Duodenal mucosa (tissue), 2 donors: ENCODE measurements around the gene NLRP14.
A peak's percentile ranks its signal among the peaks of the same experiment; 100 is the strongest.

Experiments used
- H3K27ac ChIP-seq: one replicate; pipeline ENCODE4 v1.7.0; 2013; ENCODE audit warnings: low read depth, low read length
- H3K27me3 ChIP-seq, 2 donors: one replicate each; pipeline ENCODE4 v1.7.0; 2013; ENCODE audit warnings: low read length in 2 of 2, control low read depth in 1 of 2; ENCODE audit not compliant: insufficient read depth in 2 of 2, control insufficient read depth in 1 of 2
- H3K36me3 ChIP-seq, 2 donors: one replicate each; pipeline ENCODE4 v1.7.0; 2013; ENCODE audit warnings: low read length in 2 of 2, control low read depth in 1 of 2; ENCODE audit not compliant: insufficient read depth in 2 of 2, control insufficient read depth in 1 of 2
- H3K4me1 ChIP-seq, 2 donors: one replicate each; pipeline ENCODE4 v1.7.0; 2013; ENCODE audit warnings: low read length in 2 of 2, control low read depth in 1 of 2; ENCODE audit not compliant: insufficient read depth in 2 of 2, control insufficient read depth in 1 of 2
- H3K4me3 ChIP-seq, 2 donors: one replicate each; pipeline ENCODE4 v1.7.0; 2013; ENCODE audit warnings: low read length in 2 of 2, low read depth in 1 of 2
- H3K9ac ChIP-seq, 2 donors: one replicate each; pipeline ENCODE4 v1.7.0; 2013; ENCODE audit warnings: low read length in 2 of 2, low read depth in 1 of 2
- H3K9me3 ChIP-seq, 2 donors: one replicate each; pipeline ENCODE4 v1.7.0; 2013; ENCODE audit warnings: low read length in 2 of 2, control low read depth in 1 of 2; ENCODE audit not compliant: control insufficient read depth in 1 of 2

The NLRP14 gene

GRCh38 chr11:7014118-7014517 is 6.2 kb upstream of the NLRP14 start:
- H3K9me3 ChIP-seq, result no peaks in the 10 kb centered on the region
- no peaks in the 10 kb centered on the region for H3K36me3 ChIP-seq
- no peaks in the 10 kb centered on the region for H3K4me1 ChIP-seq
- H3K4me3 ChIP-seq, result no peak overlapping the region
- H3K27ac ChIP-seq, result no peak overlapping the region
- H3K9ac ChIP-seq, result no peak overlapping the region
- no peaks in the 10 kb centered on the region for H3K27me3 ChIP-seq

GRCh38 chr11:7016011-7016410 is 4.3 kb upstream of the NLRP14 start:
- H3K4me3 ChIP-seq, result no peak overlapping the region
- no peaks in the 10 kb centered on the region for H3K27me3 ChIP-seq
- peaks cover 5 to 12% of the 10 kb centered on the region in 2 donors for H3K4me1 ChIP-seq
- H3K9ac ChIP-seq, result no peak overlapping the region
- no peaks in the 10 kb centered on the region for H3K9me3 ChIP-seq
- no peak overlapping the region for H3K27ac ChIP-seq
- no peaks in the 10 kb centered on the region for H3K36me3 ChIP-seq

GRCh38 chr11:7019500-7020182 is 638 bp upstream of the NLRP14 start:
- peak overlapping the region; percentile 72 to 73 for H3K9ac ChIP-seq
- H3K4me1 ChIP-seq, result peaks cover 5 to 15% of the 10 kb centered on the region in 2 donors
- peak overlapping the region; percentile 90 to 95 for H3K4me3 ChIP-seq
- peak overlapping the region; percentile 47 for H3K27ac ChIP-seq
- no peaks in the 10 kb centered on the region for H3K9me3 ChIP-seq
- no peaks in the 10 kb centered on the region for H3K27me3 ChIP-seq
- H3K36me3 ChIP-seq, result no peaks in the 10 kb centered on the region

DNA sequence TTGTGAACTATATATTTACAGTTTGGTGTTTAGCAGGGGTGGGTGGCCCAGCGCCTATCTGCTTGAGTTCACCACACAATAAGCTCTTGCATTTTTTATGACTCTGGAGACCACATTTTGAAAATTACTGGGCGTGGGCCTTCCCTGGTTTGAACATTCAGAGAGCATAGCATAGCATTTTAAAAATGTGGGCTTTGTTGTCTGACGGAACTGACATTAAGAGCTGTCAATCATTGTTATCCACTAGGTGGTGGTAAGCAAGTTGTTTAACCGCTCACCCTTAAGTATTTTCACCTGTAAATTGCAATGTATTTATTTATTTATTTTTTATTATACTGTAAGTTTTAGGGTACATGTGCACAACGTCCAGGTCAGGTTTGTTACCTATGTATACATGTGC is 1.0 kb downstream of the NLRP14 start:
- Histone ChIP-seq H3K4me3 (no peak overlapping the region), H3K9ac (no peak overlapping the region), H3K9me3 (no peaks in the 10 kb centered on the region), H3K27ac (no peak overlapping the region), H3K36me3 (no peaks in the 10 kb centered on the region), H3K27me3 (no peaks in the 10 kb centered on the region), H3K4me1 (peaks cover 5 to 15% of the 10 kb centered on the region in 2 donors)

DNA sequence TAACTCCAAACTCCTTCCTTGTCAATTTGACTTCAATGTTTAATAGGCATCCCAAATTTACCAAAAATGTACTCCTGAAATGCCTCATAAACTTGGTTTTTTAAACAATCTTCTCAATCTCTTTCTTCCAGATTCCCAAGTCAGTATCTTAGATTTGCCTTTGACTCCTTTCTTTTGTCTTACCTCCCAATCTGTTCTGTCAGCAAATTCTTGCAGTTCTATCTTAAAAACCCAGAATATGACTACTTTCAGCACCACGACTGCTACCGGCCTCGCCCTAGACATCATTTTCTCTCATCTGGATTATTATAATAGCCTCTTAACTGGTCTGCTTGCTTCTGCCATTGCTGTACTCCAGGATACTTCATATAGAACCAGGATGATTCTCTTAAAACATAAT is 7.9 kb downstream of the NLRP14 start:
- no peak overlapping the region for H3K9ac ChIP-seq
- H3K4me3 ChIP-seq, result no peak overlapping the region
- H3K27ac ChIP-seq, result no peak overlapping the region
- no peaks in the 10 kb centered on the region for H3K4me1 ChIP-seq
- H3K27me3 ChIP-seq, result no peaks in the 10 kb centered on the region
- H3K9me3 ChIP-seq, result no peaks in the 10 kb centered on the region
- no peaks in the 10 kb centered on the region for H3K36me3 ChIP-seq

DNA sequence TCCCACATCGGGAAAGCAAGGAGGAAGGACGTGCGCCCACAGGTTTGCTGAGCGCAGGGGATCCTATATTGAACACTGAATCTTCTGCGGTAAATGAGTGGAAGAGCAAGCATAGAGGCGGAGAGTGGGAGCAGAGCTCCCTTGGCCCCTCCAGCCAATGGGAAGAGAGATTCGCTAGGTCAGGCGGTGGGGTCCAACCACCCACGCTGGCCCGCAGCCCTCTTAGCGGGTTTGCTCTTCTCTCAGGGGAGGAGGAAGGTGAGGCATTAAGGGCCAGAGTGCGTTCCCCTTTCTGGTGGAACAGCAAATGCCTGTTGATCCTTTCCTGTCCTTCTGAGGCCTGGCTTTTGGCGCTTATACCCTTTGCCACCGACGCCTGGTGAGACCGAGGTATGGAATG is 10.6 kb downstream of the NLRP14 start:
- Histone ChIP-seq H3K4me1 (no peaks in the 10 kb centered on the region), H3K36me3 (no peaks in the 10 kb centered on the region), H3K27ac (no peak overlapping the region), H3K9me3 (no peaks in the 10 kb centered on the region), H3K9ac (no peak overlapping the region), H3K4me3 (no peak overlapping the region), H3K27me3 (no peaks in the 10 kb centered on the region)

DNA sequence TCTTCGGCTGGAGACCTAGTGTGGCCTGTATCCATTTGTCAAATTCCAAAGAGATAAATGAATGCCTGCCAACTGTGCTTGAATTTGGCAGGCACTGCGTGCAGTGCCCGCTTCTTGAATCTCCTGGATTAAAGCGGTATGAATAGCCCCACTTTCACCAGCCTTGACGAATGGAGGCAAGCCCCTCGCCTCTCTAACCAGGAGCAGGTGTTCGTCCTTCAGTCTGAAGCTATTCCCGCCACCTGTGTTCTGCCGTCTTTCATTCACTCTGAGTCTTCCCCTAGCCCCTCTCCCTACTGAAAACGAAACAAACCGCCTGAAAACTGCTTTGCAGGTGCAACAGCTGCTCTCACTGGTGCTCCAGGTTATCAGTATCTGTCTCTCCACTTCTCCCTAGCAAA is 11.2 kb downstream of the NLRP14 start:
- H3K36me3 ChIP-seq, result no peaks in the 10 kb centered on the region
- H3K27me3 ChIP-seq, result no peaks in the 10 kb centered on the region
- no peak overlapping the region for H3K9ac ChIP-seq
- H3K4me1 ChIP-seq, result no peaks in the 10 kb centered on the region
- H3K9me3 ChIP-seq, result no peaks in the 10 kb centered on the region
- no peak overlapping the region for H3K27ac ChIP-seq
- H3K4me3 ChIP-seq, result no peak overlapping the region

GRCh38 chr11:7032692-7033091 is 12.4 kb downstream of the NLRP14 start:
- Histone ChIP-seq H3K27ac (no peak overlapping the region), H3K4me1 (no peaks in the 10 kb centered on the region)

DNA sequence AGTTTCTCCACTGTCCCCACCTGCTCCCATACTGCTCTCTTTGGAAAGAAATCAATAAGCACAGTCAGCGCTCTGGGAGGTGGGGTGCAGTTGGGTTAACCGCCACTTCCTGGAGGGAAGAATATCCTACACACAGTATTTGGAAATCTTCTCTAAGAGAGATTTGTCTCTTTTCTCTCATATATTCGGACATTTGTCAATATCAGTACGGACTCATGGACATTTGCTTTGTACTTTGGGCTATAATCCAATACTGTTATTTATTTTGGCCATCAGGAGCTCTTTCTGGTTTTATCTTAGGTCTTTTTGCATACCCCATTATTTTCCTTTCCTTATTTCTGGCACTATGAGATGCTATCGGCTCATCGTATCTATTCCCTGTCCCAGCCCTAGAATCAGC is 13.7 kb downstream of the NLRP14 start:
- no peaks in the 10 kb centered on the region for H3K36me3 ChIP-seq
- H3K4me3 ChIP-seq, result no peak overlapping the region
- no peak overlapping the region for H3K9ac ChIP-seq
- no peaks in the 10 kb centered on the region for H3K27me3 ChIP-seq
- no peaks in the 10 kb centered on the region for H3K4me1 ChIP-seq
- H3K9me3 ChIP-seq, result no peaks in the 10 kb centered on the region
- no peak overlapping the region for H3K27ac ChIP-seq

More at GRCh38 chr11:7032692-7033091, 12.4 kb downstream of the NLRP14 start:
- no peaks in the 10 kb centered on the region for H3K9me3 ChIP-seq
- no peaks in the 10 kb centered on the region for H3K36me3 ChIP-seq
- H3K27me3 ChIP-seq, result no peaks in the 10 kb centered on the region
- no peak overlapping the region for H3K9ac ChIP-seq
- H3K4me3 ChIP-seq, result no peak overlapping the region

- no peaks in the 10 kb centered on the region for H3K27me3 ChIP-seq
- no peaks in the 10 kb centered on the region for H3K36me3 ChIP-seq
- no peak overlapping the region for H3K27ac ChIP-seq
- H3K9me3 ChIP-seq, result no peaks in the 10 kb centered on the region
- no peaks in the 10 kb centered on the region for H3K4me1 ChIP-seq
- no peak overlapping the region for H3K4me3 ChIP-seq
- H3K9ac ChIP-seq, result no peak overlapping the region
Measured at GRCh38 chr11:7046474-7047175, 26.3 kb downstream of the NLRP14 start.
